ENCODE measurements around the gene SLCO4C1. TPM values are rescaled to one million over a fixed set of nuclear protein-coding genes. Genes with fewer than 3 reads are reported as not detected.

The SLCO4C1 gene
- total RNA-seq, 5 donors from 2014 or later (not counting 1 experiment from before 2014, with no cell fraction given) = 0.12 to 1.4 (median 0.43) TPM

Other genes with a start within 250 kb of the SLCO4C1 start
- not detected for gene SLCO6A1, start 202.7 kb upstream of the SLCO4C1 start, total RNA-seq